K562 (cell line): Measurements from ENCODE around the gene FXYD1. TPM values are rescaled to one million over a fixed set of nuclear protein-coding genes. Genes with fewer than 3 reads are reported as not detected.

Source experiments
- ATAC-seq: fragments of 200-7000 bp; cut with Tn5 transposase; 3 replicates; pipeline ENCODE4 v1.9.1; 2020; ENCODE audit warnings: moderate library complexity
- BruUV-seq: library from RNA; stranded (reverse); fragments of 400-500 nt; replicated peaks from 2 replicates; lab custom pipeline; 2021; lab: Mats Ljungman, UMichigan
- CTCF ChIA-PET: fragments of 300-600 bp; formaldehyde crosslinking; extraction: SDS; loops from one replicate; lab custom pipeline; 2021; ENCODE audit warnings: low intra/inter-chr PET ratio; lab: Yijun Ruan, JAX
- POLR2A ChIA-PET: fragments of 300-600, 350-650 bp; sonication (Branson Sonifier 250); formaldehyde crosslinking; extraction: SDS; loops from one replicate; lab custom pipeline; 2021; ENCODE audit warnings: antibody characterized with exemption, inconsistent platforms; lab: Yijun Ruan, JAX
- DNase-seq, 4 experiments: peaks; one replicate each; pipeline versions ENCODE4 v3.0.0 to v3.0.0-alpha.2; 2011 to 2018; ENCODE audit warnings: low spot score in 3 of 4, mixed read lengths in 3 of 4; ENCODE audit errors: extremely low read depth in 1 of 4
- FAIRE-seq: peaks from 2 replicates; lab custom pipeline; 2011; peaks lifted over from hg19 to GRCh38; lab: Jason Lieb, UNC
- H2AFZ ChIP-seq: 2 replicates; pipeline ENCODE4 v1.6.0; 2011; ENCODE audit warnings: low read depth, low read length, control low read depth, inconsistent platforms
- H3K27ac ChIP-seq: fragments of 200-600 bp; 3 replicates; pipeline ENCODE4 v1.8.0; 2011; ENCODE audit warnings: low read depth, mild to moderate bottlenecking, control low read depth, inconsistent platforms, low read length, moderate library complexity, mixed read lengths; ENCODE audit errors: extremely low read depth
- H3K27me3 ChIP-seq, 2 experiments: fragments of 300-600 bp in 1 of 2; 2 replicates in 1 of 2; 3 replicates in 1 of 2; pipeline versions ENCODE4 v1.6.0 to v1.8.0; 2011; ENCODE audit warnings: inconsistent platforms in 2 of 2, low read length in 2 of 2, mild to moderate bottlenecking in 1 of 2, mixed read lengths in 1 of 2, moderate library complexity in 1 of 2; ENCODE audit not compliant: control insufficient read depth in 2 of 2, insufficient read depth in 2 of 2
- H3K36me3 ChIP-seq: fragments of 300-600 bp; 3 replicates; pipeline ENCODE4 v1.8.0; 2011; ENCODE audit warnings: mild to moderate bottlenecking, low read length, inconsistent platforms; ENCODE audit not compliant: control insufficient read depth, insufficient read depth
- H3K4me1 ChIP-seq, 2 experiments: fragments of 200-600 bp in 1 of 2; replicated peaks in 1 of 2; 2 replicates in 1 of 2; 3 replicates in 1 of 2; pipeline versions ENCODE4 v1.5.1 to v1.8.0; 2011; ENCODE audit warnings: inconsistent platforms in 2 of 2, low read length in 2 of 2, mild to moderate bottlenecking in 1 of 2, mixed read lengths in 1 of 2, moderate library complexity in 1 of 2; ENCODE audit not compliant: control insufficient read depth in 2 of 2, insufficient read depth in 2 of 2
- H3K4me2 ChIP-seq: 2 replicates; pipeline ENCODE4 v1.6.1; 2011; ENCODE audit warnings: low read length, control low read depth, inconsistent platforms, mixed read lengths; ENCODE audit not compliant: insufficient read depth
- H3K4me3 ChIP-seq: fragments of 200-600 bp; sonication (generic), shearing (Covaris generic); 2 replicates; pipeline ENCODE4 v1.5.1; 2016; ENCODE audit warnings: control low read depth, inconsistent platforms
- H3K79me2 ChIP-seq: fragments of 200-600 bp; 3 replicates; pipeline ENCODE4 v1.8.0; 2011; ENCODE audit warnings: low read length, inconsistent platforms; ENCODE audit not compliant: control insufficient read depth, insufficient read depth
- H3K9ac ChIP-seq, 2 experiments: 2 replicates each; pipeline versions ENCODE4 v1.6.0 to v1.6.1; 2011; ENCODE audit warnings: low read depth in 2 of 2, low read length in 2 of 2, control low read depth in 1 of 2, inconsistent platforms in 1 of 2, mild to moderate bottlenecking in 1 of 2, mixed read lengths in 1 of 2; ENCODE audit not compliant: insufficient read depth in 1 of 2
- H3K9me1 ChIP-seq: one replicate; pipeline ENCODE4 v1.6.0; 2011; ENCODE audit warnings: inconsistent platforms, mild to moderate bottlenecking, low read length, moderate library complexity; ENCODE audit not compliant: control insufficient read depth, insufficient read depth
- H3K9me3 ChIP-seq: replicated peaks from 2 replicates; pipeline ENCODE4 v1.5.1; 2011; ENCODE audit warnings: low read depth, low read length, inconsistent platforms; ENCODE audit not compliant: control insufficient read depth, insufficient read depth
- H4K20me1 ChIP-seq: replicated peaks from 2 replicates; pipeline ENCODE4 v1.6.1; 2011; ENCODE audit warnings: low read length, inconsistent platforms, mixed read lengths; ENCODE audit not compliant: control insufficient read depth, insufficient read depth
- ARID2 ChIP-seq: fragments of 450-650 bp; IDR thresholded peaks from 2 replicates; pipeline ENCODE4 v1.6.1; 2017; ENCODE audit warnings: antibody characterized with exemption, mild to moderate bottlenecking
- ASH1L ChIP-seq: fragments of 450-650 bp; IDR thresholded peaks from 2 replicates; pipeline ENCODE4 v1.6.1; 2018; ENCODE audit warnings: borderline replicate concordance, mild to moderate bottlenecking, low read depth; ENCODE audit not compliant: partially characterized antibody
- CBFA2T2 ChIP-seq: fragments of 450-650 bp; conservative IDR thresholded peaks from 2 replicates; pipeline ENCODE4 v1.6.1; 2017; ENCODE audit warnings: mild to moderate bottlenecking
- CC2D1A ChIP-seq: fragments of 450-650 bp; IDR thresholded peaks from 2 replicates; pipeline ENCODE4 v1.6.1; 2017; ENCODE audit warnings: mild to moderate bottlenecking
- EP300 ChIP-seq: IDR thresholded peaks from 2 replicates; pipeline ENCODE4 v1.6.1; 2012; ENCODE audit warnings: low read length, improper control_type of control experiment
- FOS ChIP-seq: IDR thresholded peaks from 3 replicates; pipeline ENCODE4 v1.6.1; 2011; ENCODE audit not compliant: insufficient read length; ENCODE audit errors: extremely low read depth
- FOSL1 ChIP-seq: fragments of 200-800 bp; sonication (Bioruptor generic); conservative IDR thresholded peaks from 2 replicates; pipeline ENCODE4 v1.6.1; 2016; ENCODE audit warnings: missing genetic modification characterization, missing compliant biosample characterization
- KLF16 ChIP-seq: IDR thresholded peaks from 2 replicates; pipeline ENCODE4 v1.6.1; 2016; ENCODE audit warnings: antibody characterized with exemption
- MTA2 ChIP-seq: fragments of 450-650 bp; IDR thresholded peaks from 2 replicates; pipeline ENCODE4 v1.6.1; 2016; ENCODE audit warnings: low read depth
- NFATC3 ChIP-seq: fragments of 450-650 bp; IDR thresholded peaks from 2 replicates; pipeline ENCODE4 v1.6.1; 2017; ENCODE audit warnings: mild to moderate bottlenecking
- PHF21A ChIP-seq: fragments of 450-650 bp; IDR thresholded peaks from 2 replicates; pipeline ENCODE4 v1.6.1; 2017; ENCODE audit warnings: low read depth, borderline replicate concordance
- POLR2A ChIP-seq: fragments of 450-650 bp; conservative IDR thresholded peaks from 2 replicates; pipeline ENCODE4 v1.6.1; 2016
- RAD51 ChIP-seq: fragments of 450-650 bp; IDR thresholded peaks from 2 replicates; pipeline ENCODE4 v1.7.1; 2016; ENCODE audit warnings: low read depth, mild to moderate bottlenecking, borderline replicate concordance
- SMAD4 ChIP-seq: fragments of 250-450 bp; sonication (Bioruptor Pico); conservative IDR thresholded peaks from 2 replicates; pipeline ENCODE4 v1.8.0; 2021; ENCODE audit warnings: inconsistent platforms, mild to moderate bottlenecking, moderate library complexity
- SRSF9 ChIP-seq: fragments of 200-400 bp; formaldehyde crosslinking; IDR thresholded peaks from 2 replicates; pipeline ENCODE4 v1.6.1; 2017; ENCODE audit warnings: low read depth, low read length, borderline replicate concordance
- TRIM28 ChIP-seq: fragments of 450-650 bp; IDR thresholded peaks from 2 replicates; pipeline ENCODE4 v1.6.1; 2017
- ZBED1 ChIP-seq: IDR thresholded peaks from 2 replicates; pipeline ENCODE4 v1.6.1; 2014
- ZKSCAN8 ChIP-seq: fragments of 200-800 bp; sonication (Bioruptor generic); IDR thresholded peaks from 2 replicates; pipeline ENCODE4 v1.6.1; 2016; ENCODE audit warnings: missing genetic modification characterization, missing compliant biosample characterization
- ZNF311 ChIP-seq: fragments of 250-450 bp; sonication (Bioruptor Pico); IDR thresholded peaks from 2 replicates; pipeline ENCODE4 v1.4.0; 2020; ENCODE audit warnings: mild to moderate bottlenecking, moderate library complexity
- ZNF551 ChIP-seq: fragments of 250-450 bp; sonication (Bioruptor Pico); IDR thresholded peaks from 2 replicates; pipeline ENCODE4 v1.5.0; 2021; ENCODE audit warnings: mild to moderate bottlenecking, moderate library complexity
- ZNF780A ChIP-seq: fragments of 250-450 bp; sonication (Bioruptor Pico); IDR thresholded peaks from 2 replicates; pipeline ENCODE4 v1.5.0; 2021; ENCODE audit warnings: mild to moderate bottlenecking
- WGBS: fragments of 100-300 bp; shearing (Covaris generic); methylation state at CpG from one replicate; pipeline ENCODE4 v1.1.6; 2016; ENCODE audit warnings: low coverage, mixed read lengths; ENCODE audit not compliant: insufficient coverage; ENCODE audit errors: missing lambda C conversion rate; 5-methylcytosine and 5-hydroxymethylcytosine counted together
- in situ Hi-C: fragments of 300-500 bp; cut with MboI; formaldehyde crosslinking; loops from 4 replicates; pipeline ENCODE4 v1.15.0; 2018; ENCODE audit warnings: inconsistent platforms, mixed read lengths
- intact Hi-C: fragments of 100-400 bp; cut with micrococcal nuclease; formaldehyde crosslinking; loops from 2 replicates; pipeline ENCODE4 v1.14.2; 2022
- polyA plus RNA-seq, 8 experiments: library from polyadenylated mRNA; depleted of rRNA in 4 of 8; stranded (reverse) in 5 of 8; unstranded in 3 of 8; fragments of >200 nt; fragmentation: Nextera tagmentation in 2 of 8; fragmentation: Illumina TruSeq in 1 of 8; extraction: Ambion mirVana in 2 of 8; extraction: Trizol in 1 of 8; gene quantifications; 2 replicates each; pipeline versions ENCODE4 v1.2.1 to v1.2.3, GENCODE V29; 2011 to 2014; ENCODE audit warnings: inconsistent platforms in 1 of 8, missing spikeins in 1 of 8
- total RNA-seq, 7 experiments: library from RNA; depleted of rRNA in 6 of 7; stranded (reverse); fragments of >200 nt in 6 of 7; fragmentation: Illumina TruSeq in 2 of 7; extraction: Trizol in 2 of 7; gene quantifications; 2 replicates each; pipeline versions ENCODE4 v1.2.1 to v1.2.3, GENCODE V29; 2011 to 2021; ENCODE audit warnings: low replicate concordance in 1 of 7
- TF ChIP-seq, protein P1 (sequence below): fragments of 250-450 bp; sonication (Bioruptor Pico); IDR thresholded peaks from 2 replicates; pipeline ENCODE4 v1.8.0; 2021; ENCODE audit warnings: moderate library complexity, mild to moderate bottlenecking, inconsistent platforms
- TF ChIP-seq, protein P2 (sequence below): sonication (generic); formaldehyde crosslinking; IDR thresholded peaks from 2 replicates; pipeline ENCODE4 v1.9.0; 2022; ENCODE audit warnings: mild to moderate bottlenecking, missing genetic modification reagents
- TF ChIP-seq, protein P3 (sequence below): sonication (generic); formaldehyde crosslinking; IDR thresholded peaks from 2 replicates; pipeline ENCODE4 v1.5.0; 2020; ENCODE audit warnings: missing genetic modification reagents

FXYD1 gene
- total and polyA plus RNA-seq, 9 of the 15 experiments (the other 6 are each of a cell fraction or from before 2014, with no cell fraction given), result 0.40 to 3.2 (median 1.8) TPM; not detected in 3

DNA sequence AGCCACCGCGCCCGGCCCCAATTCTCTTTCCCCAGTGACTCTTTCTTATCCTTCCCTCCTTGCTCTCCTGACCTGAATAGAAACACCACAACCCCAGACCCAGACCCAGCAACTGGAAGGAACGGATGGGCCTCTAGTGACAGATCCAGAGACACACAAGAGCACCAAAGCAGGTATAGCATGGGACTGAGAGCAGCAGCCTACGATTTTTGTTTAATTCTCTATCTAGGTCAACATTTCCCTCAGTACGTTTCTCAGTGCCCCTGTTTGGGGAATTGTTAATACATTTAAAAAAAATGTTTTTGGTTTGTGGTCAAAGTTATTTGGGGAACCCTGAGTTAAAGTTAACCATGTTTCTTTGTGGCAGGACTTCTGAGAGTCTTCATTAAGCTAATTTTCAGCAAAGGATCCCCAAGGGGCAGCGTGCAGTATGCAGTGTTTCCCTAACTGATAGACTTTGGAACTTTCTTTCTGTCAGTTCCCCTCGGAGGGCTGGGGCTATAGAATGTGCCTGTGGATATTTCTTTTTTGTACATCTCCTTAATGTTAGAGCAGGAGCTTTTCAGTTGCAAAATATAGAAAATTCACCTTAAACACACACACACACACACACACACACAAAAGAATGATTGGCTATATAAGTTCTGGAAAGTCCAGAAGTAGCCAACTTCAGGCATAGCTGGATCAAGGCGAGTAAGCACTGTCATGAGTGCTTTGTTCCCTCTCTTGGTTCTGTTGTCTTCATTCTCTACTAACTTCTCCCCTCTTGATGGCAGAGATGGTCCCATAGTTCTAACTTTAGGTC is 22.2 kb downstream of the FXYD1 start (continued):
- TF ChIP-seq NFATC3, result no peak
- TF ChIP-seq TRIM28, result no peak
- no peak for TF ChIP-seq ZBED1
- TF ChIP-seq SMAD4 (CRISPR knock-in tag), result no peak
- no peak for TF ChIP-seq SRSF9
- no peak for TF ChIP-seq FOSL1

DNA sequence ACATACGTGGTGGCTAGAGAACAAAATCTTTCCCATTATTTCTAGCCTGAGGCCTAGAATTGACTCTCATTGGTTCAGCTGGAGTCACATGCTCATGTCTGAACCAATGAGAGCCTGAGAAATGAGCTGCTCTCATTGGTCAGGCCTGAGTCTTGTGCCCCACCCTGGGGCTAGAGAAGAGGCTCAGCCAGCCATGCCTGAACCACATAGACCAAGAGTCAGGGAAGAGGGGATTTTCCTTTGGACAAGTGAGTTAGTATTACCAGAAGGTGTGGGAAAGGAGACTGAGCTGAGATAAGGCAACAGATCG is 22.8 kb downstream of the FXYD1 start:
- DNase-seq (peak; percentile 76 to 90 (median 85)), FAIRE-seq (peak; percentile 90), ATAC-seq (peak; percentile 93)
- CTCF ChIA-PET, result no interaction called here
- in situ Hi-C loops, result no loop called here
- POLR2A ChIA-PET, result interaction anchor here (0.6 to 1.2 kb wide), 6 partner anchors 8 to 299 kb away, joined by 3 to 4 read pairs (median 3); no protein-coding TSS in a partner anchor
- Histone ChIP-seq H3K4me1 (peaks cover 41 to 49% of the 10 kb centered on the region in 2 experiments), H3K36me3 (peaks cover 100% of the 10 kb centered on the region), H3K9ac (no peak overlapping the region; a peak in 1 of 4 replicates), H3K79me2 (peaks cover 56% of the 10 kb centered on the region), H3K27ac (peak overlapping the region; percentile 14; the same call in 1 of the 3 replicates), H3K27me3 (no peaks in the 10 kb centered on the region; a peak in 1 of 5 replicates), H3K9me3 (no peaks in the 10 kb centered on the region), H3K9me1 (no peaks in the 10 kb centered on the region), H3K4me3 (no peak overlapping the region), H2AFZ (no peak overlapping the region), H4K20me1 (no peaks in the 10 kb centered on the region), H3K4me2 (no peak overlapping the region)
- intact Hi-C loops, result no loop called here
- WGBS, result 30% methylated on average over 2 of the region's 2 CpGs
- TSS peak; percentile 0 for BruUV-seq
- peak; percentile 49; the same call in 1 of the 2 replicates for TF ChIP-seq PHF21A
- TF ChIP-seq ZNF311, result no peak
- TF ChIP-seq ZKSCAN8 (CRISPR knock-in tag), result no peak
- no peak for TF ChIP-seq MTA2
- peak; percentile 42; the same call in 1 of the 2 replicates for TF ChIP-seq CBFA2T2
- no peak for TF ChIP-seq ZNF551 (CRISPR knock-in tag)
- TF ChIP-seq FOS, result peak; percentile 59
- TF ChIP-seq, protein P1, sequence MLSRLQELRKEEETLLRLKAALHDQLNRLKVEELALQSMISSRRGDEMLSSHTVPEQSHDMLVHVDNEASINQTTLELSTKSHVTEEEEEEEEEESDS (CRISPR knock-in tag), result no peak
- TF ChIP-seq RAD51, result peak; percentile 91
- no peak for TF ChIP-seq KLF16
- TF ChIP-seq ZNF780A (CRISPR knock-in tag), result no peak
- 0 out of 2 replicates have a peak, but pooled peaks have one; percentile 44 for TF ChIP-seq POLR2A
- TF ChIP-seq, protein P2, sequence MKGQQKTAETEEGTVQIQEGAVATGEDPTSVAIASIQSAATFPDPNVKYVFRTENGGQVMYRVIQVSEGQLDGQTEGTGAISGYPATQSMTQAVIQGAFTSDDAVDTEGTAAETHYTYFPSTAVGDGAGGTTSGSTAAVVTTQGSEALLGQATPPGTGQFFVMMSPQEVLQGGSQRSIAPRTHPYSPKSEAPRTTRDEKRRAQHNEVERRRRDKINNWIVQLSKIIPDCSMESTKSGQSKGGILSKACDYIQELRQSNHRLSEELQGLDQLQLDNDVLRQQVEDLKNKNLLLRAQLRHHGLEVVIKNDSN, result peak; percentile 95
- TF ChIP-seq, protein P3, sequence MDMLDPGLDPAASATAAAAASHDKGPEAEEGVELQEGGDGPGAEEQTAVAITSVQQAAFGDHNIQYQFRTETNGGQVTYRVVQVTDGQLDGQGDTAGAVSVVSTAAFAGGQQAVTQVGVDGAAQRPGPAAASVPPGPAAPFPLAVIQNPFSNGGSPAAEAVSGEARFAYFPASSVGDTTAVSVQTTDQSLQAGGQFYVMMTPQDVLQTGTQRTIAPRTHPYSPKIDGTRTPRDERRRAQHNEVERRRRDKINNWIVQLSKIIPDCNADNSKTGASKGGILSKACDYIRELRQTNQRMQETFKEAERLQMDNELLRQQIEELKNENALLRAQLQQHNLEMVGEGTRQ (CRISPR knock-in tag), result peak; percentile 92
- peak; percentile 64 for TF ChIP-seq ASH1L
- no peak for TF ChIP-seq EP300
- no peak for TF ChIP-seq ARID2
- 0 out of 2 replicates have a peak, but pooled peaks have one; percentile 55 for TF ChIP-seq CC2D1A
